Stimulated activated CD4-positive, alpha-beta T cell treated with anti-CD3 and anti-CD28 coated beads, Interleukin-12 subunit alpha, Interleukin-12 subunit beta, amount 100 ng/mL, for 24 hours (primary cell): ENCODE measurements around the gene SDS.

ENCODE experiments used
- DNase-seq, 2 experiments: peaks; one replicate each; pipeline ENCODE4 v3.0.0-alpha.2; 2020; ENCODE audit warnings: low read depth in 2 of 2

SDS gene

GRCh38 chr12:113403435-113404415 is at the start of gene SDS:
Gene SDS (minus strand): TSS chr12:113403887. CDS start chr12:113399708, 4,179 bp downstream.
- no peak for DNase-seq

- DNase-seq = no peak
These were observed 49.6 kb upstream of the SDS start for GRCh38 chr12:113453330-113453729.

- DNase-seq = no peak
These were observed 48.8 kb upstream of the SDS start for GRCh38 chr12:113452458-113452857.

- DNase-seq = no peak
These were observed 46.2 kb upstream of the SDS start for GRCh38 chr12:113449839-113450238.

- no peak for DNase-seq
These were observed 45.6 kb upstream of the SDS start for GRCh38 chr12:113449299-113449698.

GRCh38 chr12:113448873-113449272 is 45.2 kb upstream of the SDS start:
- no peak for DNase-seq

- no peak for DNase-seq
These were observed 42.0 kb upstream of the SDS start for GRCh38 chr12:113445544-113446171.

GRCh38 chr12:113443030-113443539 is 39.4 kb upstream of the SDS start:
- DNase-seq = no peak

- no peak for DNase-seq
These were observed 37.5 kb upstream of the SDS start for GRCh38 chr12:113440947-113441782.

GRCh38 chr12:113440336-113440735 is 36.6 kb upstream of the SDS start:
- no peak for DNase-seq

- no peak for DNase-seq
These were observed 35.9 kb upstream of the SDS start for GRCh38 chr12:113439606-113440030.

- no peak for DNase-seq
These were observed 35.6 kb upstream of the SDS start for GRCh38 chr12:113439301-113439597.

- no peak for DNase-seq
These were observed 35.0 kb upstream of the SDS start for GRCh38 chr12:113438523-113439300.

- DNase-seq = no peak
These were observed 34.0 kb upstream of the SDS start for GRCh38 chr12:113437729-113438100.

GRCh38 chr12:113436993-113437728 is 33.5 kb upstream of the SDS start:
- no peak for DNase-seq

GRCh38 chr12:113436586-113436985 is 32.9 kb upstream of the SDS start:
- no peak for DNase-seq

- DNase-seq = no peak
These were observed 31.7 kb upstream of the SDS start for GRCh38 chr12:113435367-113435766.

GRCh38 chr12:113432986-113433385 is 29.3 kb upstream of the SDS start:
- no peak for DNase-seq

- no peak for DNase-seq
These were observed 24.8 kb upstream of the SDS start for GRCh38 chr12:113428482-113428881.

GRCh38 chr12:113427882-113428281 is 24.2 kb upstream of the SDS start:
- no peak for DNase-seq
